HUES6 (cell line): ENCODE results near the gene ANKFN1.

ENCODE experiments used
- H3K27ac ChIP-seq: 2 replicates; pipeline ENCODE4 v1.7.0; 2013; ENCODE audit warnings: low read depth, mild to moderate bottlenecking, low read length, inconsistent platforms
- H3K27me3 ChIP-seq: 2 replicates; pipeline ENCODE4 v1.6.1; 2013; ENCODE audit warnings: low read length; ENCODE audit not compliant: control insufficient read depth, insufficient read depth
- H3K36me3 ChIP-seq: 2 replicates; pipeline ENCODE4 v1.6.1; 2013; ENCODE audit warnings: low read length; ENCODE audit not compliant: control insufficient read depth, insufficient read depth
- H3K4me1 ChIP-seq: 2 replicates; pipeline ENCODE4 v1.6.1; 2013; ENCODE audit warnings: low read length; ENCODE audit not compliant: control insufficient read depth, insufficient read depth
- H3K4me3 ChIP-seq: 2 replicates; pipeline ENCODE4 v1.5.1; 2013; ENCODE audit warnings: low read depth, low read length
- H3K9ac ChIP-seq: one replicate; pipeline ENCODE4 v1.6.1; 2013; ENCODE audit warnings: mild to moderate bottlenecking, low read length
- H3K9me3 ChIP-seq: 2 replicates; pipeline ENCODE4 v1.6.1; 2013; ENCODE audit warnings: low read depth, low read length; ENCODE audit not compliant: control insufficient read depth, insufficient read depth

Gene ANKFN1, protein sequence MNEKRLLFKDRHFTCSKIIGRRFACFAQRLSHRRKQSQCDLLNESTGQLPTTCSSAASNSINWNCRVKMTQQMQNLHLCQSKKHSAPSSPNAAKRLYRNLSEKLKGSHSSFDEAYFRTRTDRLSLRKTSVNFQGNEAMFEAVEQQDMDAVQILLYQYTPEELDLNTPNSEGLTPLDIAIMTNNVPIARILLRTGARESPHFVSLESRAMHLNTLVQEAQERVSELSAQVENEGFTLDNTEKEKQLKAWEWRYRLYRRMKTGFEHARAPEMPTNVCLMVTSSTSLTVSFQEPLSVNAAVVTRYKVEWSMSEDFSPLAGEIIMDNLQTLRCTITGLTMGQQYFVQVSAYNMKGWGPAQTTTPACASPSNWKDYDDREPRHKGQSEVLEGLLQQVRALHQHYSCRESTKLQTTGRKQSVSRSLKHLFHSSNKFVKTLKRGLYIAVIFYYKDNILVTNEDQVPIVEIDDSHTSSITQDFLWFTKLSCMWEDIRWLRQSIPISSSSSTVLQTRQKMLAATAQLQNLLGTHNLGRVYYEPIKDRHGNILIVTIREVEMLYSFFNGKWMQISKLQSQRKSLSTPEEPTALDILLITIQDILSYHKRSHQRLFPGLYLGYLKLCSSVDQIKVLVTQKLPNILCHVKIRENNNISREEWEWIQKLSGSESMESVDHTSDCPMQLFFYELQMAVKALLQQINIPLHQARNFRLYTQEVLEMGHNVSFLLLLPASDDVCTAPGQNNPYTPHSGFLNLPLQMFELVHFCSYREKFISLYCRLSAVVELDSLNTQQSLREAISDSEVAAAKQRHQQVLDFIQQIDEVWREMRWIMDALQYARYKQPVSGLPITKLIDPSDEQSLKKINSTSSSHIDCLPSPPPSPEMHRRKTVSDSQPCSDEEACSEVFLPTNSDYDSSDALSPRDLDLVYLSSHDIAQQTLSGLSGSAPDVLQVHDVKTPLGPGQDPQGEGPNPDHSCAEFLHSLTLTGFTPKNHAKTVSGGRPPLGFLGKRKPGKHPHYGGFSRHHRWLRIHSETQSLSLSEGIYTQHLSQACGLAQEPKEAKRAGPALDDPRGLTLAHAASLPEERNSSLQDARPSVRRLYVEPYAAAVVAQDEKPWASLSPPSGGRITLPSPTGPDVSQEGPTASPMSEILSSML

DNA sequence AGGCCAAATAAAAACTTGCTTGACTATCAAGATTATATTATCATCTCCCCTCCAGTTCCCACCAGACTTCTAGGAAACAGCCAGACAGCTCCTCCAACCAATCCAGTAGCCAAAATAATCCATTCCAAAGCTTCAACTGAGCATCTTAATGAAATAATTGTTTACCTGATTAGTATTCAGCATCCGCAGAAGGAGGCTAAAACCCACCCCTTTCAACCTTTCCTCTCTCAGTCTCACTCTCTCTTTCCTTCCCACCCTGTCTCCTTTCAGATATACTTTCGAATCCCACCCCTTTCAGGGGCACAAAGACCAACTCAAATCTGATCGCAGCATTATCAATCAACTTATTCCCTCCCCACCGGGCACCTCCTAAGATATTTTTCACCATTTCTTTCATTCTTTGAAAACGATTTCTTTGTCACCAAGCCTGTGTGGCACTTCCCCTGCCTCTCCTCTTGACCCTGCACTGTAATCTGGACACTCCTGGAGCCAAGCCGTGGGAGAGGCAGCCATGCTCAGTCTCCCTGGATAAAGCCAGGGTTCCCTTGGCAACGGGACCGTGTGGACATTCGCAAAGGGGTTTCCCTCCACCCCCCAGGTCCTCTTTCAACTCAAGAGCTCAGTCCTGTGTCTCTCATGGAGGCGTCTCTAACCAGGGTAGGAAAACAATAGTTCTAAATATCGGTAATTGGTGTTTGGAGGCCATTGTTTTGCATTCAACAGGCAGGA, at the start of gene ANKFN1:
Gene ANKFN1, plus strand, starts transcription at position 602 of the 729 bp plus-strand sequence. CDS start 59,193 bp downstream, outside the sequence.
- no peaks in the 10 kb centered on the region for H3K27me3 ChIP-seq
- no peaks in the 10 kb centered on the region for H3K36me3 ChIP-seq

DNA sequence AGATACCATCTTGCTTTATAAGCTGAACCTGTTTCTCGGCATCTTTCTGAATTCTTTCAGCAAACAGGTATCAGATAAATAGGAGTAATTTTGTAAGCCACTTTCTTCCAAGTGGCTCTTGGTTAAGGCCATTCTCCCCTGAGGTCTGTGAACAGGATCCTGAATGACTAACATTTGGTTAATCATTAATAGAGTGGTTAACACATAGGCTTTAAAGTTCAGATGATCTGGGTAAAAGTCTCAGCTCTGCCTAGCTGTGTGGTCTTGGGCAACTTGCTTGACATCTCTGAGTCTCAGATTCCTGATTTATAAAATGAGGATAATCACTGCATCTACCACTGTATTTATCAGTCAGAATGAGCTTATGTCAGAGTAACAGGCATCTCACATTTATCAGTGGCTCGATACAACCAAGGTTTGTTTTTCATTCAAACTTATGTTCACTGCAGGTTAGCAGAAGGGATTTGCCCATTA, 44.4 kb upstream of the ANKFN1 start:
- H3K9me3 ChIP-seq = no peaks in the 10 kb centered on the region
- no peaks in the 10 kb centered on the region for H3K4me1 ChIP-seq
- H3K27ac ChIP-seq = no peak overlapping the region
- H3K27me3 ChIP-seq = no peaks in the 10 kb centered on the region
- no peak overlapping the region for H3K4me3 ChIP-seq
- no peaks in the 10 kb centered on the region for H3K36me3 ChIP-seq
- H3K9ac ChIP-seq = no peak overlapping the region

More for the DNA sequence above, at the start of gene ANKFN1:
- Histone ChIP-seq H3K4me1 (peaks cover 8% of the 10 kb centered on the region; the same call in 1 of the 2 replicates), H3K27ac (no peak within 1 kb of the TSS), H3K9me3 (no peaks in the 10 kb centered on the region), H3K9ac (no peak within 1 kb of the TSS), H3K4me3 (no peak within 1 kb of the TSS)

DNA sequence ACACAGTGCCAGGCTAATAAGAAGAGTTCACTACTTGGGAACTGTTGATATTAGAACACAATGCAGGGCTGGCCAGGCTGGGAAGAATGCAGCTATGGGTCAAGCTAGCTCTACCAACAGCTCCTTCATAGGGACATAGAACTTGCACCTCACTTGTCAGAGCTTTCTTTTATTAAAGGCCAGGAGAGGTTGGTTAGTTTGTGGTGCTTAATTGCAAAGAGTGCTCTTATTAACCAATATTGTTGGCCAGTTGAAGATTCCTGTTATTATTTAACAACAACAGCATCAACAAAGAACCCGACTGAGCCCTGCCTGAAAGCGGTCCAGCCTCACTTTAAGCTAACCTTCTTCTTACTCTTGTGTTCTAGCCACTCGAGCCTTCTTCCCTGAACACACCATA, 43.4 kb upstream of the ANKFN1 start:
- Histone ChIP-seq H3K9ac (no peak overlapping the region), H3K27ac (no peak overlapping the region), H3K4me3 (no peak overlapping the region), H3K4me1 (no peaks in the 10 kb centered on the region), H3K27me3 (no peaks in the 10 kb centered on the region), H3K9me3 (no peaks in the 10 kb centered on the region), H3K36me3 (no peaks in the 10 kb centered on the region)

DNA sequence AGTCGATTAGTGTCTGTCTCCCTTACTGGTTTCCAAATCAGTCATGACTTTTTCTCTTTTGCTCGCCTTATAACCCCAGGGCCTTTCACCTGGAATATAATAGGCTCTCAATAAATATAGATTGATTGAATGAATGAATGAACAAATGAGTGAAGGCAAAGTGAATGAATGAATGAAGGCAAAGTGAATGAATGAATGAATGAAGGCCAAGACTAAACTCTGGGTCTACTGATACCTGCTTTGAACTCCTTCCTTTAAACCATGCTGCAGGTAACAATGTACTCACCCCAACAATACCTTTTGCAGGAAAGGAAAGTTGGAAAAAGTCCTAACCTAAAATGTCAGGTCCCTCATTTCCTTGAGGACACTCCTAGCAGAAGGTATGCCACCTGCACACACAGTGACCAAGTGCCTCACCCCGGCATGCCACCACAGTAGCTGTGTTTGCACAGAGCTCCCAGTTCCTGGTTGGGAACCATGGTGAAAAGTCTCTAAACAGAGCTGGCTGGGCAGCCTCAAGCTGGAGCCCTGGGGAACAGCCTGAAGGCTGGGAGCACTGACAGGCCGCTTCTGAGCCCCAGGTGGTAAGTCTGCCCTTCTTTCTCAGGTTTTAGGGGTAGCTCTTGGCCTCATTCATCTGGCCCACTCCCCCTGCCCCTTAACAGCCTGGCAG, 42.7 kb upstream of the ANKFN1 start:
- H3K27ac ChIP-seq = no peak overlapping the region
- H3K9ac ChIP-seq = no peak overlapping the region

DNA sequence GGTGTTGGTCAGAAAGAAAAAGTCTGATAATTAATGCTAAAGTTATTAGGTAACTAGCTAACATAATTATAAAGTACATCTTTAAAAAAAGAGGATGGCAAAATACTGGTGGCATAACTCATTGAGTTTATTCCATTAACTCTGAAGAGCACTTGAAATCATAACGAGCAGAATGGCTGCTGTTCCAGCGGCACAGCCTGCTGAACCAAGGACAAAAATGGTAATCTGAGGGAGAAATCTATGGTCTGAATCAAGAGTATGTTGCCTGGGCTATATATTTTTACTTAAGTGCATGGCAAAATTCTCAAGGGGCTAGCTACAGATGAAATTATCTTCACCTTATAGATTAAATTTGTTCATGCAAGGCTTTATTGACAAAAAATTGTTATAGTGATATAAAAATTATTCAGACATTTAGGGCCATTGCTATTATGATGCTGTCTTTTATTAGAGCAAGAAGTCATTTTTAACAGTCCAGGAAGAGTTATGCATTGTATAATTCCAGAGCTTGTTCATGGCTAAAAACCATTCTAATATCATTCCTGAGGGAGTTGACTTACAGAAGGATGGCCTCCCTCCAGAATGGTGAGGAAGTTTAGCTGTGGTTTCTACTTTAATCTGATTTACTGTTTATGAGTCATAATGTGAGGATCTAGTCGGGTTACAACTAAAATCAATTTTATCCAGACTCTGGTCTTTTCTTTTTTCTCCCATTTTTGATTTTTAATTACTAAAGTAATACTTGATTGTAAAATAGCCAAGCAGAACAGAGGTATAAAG, 41.4 kb upstream of the ANKFN1 start:
- Histone ChIP-seq H3K27me3 (no peaks in the 10 kb centered on the region), H3K36me3 (no peaks in the 10 kb centered on the region), H3K4me3 (no peak overlapping the region), H3K9me3 (no peaks in the 10 kb centered on the region), H3K27ac (no peak overlapping the region), H3K4me1 (no peaks in the 10 kb centered on the region), H3K9ac (no peak overlapping the region)

More for the DNA sequence above, 42.7 kb upstream of the ANKFN1 start:
- Histone ChIP-seq H3K27me3 (no peaks in the 10 kb centered on the region), H3K9me3 (no peaks in the 10 kb centered on the region), H3K4me1 (no peaks in the 10 kb centered on the region), H3K36me3 (no peaks in the 10 kb centered on the region), H3K4me3 (no peak overlapping the region)

DNA sequence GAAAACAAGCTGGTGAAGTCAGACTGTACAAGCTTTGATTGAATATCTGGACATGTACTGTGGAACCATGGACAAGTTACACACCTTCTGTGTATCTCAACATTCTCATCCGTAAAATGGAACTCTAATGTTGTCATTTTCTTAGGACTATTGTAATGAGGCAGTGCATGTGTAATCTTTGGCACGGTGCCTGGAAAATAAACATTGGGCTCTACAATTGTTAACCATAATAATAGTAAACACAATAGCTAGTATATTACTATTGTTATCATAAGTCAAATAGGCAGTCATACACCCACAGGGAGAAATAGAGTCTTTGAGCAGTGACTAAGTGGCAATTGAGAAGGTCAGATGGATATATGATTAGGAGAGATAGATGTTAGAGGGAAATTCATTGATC, 39.8 kb upstream of the ANKFN1 start:
- H3K27ac ChIP-seq = no peak overlapping the region
- H3K27me3 ChIP-seq = no peaks in the 10 kb centered on the region
- no peaks in the 10 kb centered on the region for H3K36me3 ChIP-seq
- H3K4me1 ChIP-seq = no peaks in the 10 kb centered on the region
- H3K9ac ChIP-seq = no peak overlapping the region
- H3K4me3 ChIP-seq = no peak overlapping the region
- no peaks in the 10 kb centered on the region for H3K9me3 ChIP-seq

DNA sequence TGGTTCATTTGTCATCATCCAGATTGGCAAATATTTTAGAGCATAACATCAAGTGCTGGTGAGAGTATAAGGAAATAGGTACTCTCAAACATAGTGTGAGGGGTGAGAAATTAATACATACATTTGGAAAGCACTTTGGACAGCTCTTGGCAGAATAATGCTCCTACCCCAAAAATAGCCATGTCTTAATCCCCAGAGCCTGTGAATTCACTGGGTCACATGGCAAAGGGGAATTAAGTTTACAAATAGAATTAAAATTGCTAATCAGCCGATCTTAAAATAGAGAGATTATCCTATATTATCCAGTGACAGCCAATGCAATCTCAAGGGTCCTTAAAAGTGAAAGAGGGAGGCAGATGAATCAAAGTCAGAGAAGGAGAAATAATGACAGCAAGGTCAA, 38.8 kb upstream of the ANKFN1 start:
- no peak overlapping the region for H3K9ac ChIP-seq
- H3K27me3 ChIP-seq = no peaks in the 10 kb centered on the region
- no peak overlapping the region for H3K27ac ChIP-seq
- no peaks in the 10 kb centered on the region for H3K36me3 ChIP-seq
- H3K9me3 ChIP-seq = no peaks in the 10 kb centered on the region
- no peak overlapping the region for H3K4me3 ChIP-seq
- no peaks in the 10 kb centered on the region for H3K4me1 ChIP-seq

DNA sequence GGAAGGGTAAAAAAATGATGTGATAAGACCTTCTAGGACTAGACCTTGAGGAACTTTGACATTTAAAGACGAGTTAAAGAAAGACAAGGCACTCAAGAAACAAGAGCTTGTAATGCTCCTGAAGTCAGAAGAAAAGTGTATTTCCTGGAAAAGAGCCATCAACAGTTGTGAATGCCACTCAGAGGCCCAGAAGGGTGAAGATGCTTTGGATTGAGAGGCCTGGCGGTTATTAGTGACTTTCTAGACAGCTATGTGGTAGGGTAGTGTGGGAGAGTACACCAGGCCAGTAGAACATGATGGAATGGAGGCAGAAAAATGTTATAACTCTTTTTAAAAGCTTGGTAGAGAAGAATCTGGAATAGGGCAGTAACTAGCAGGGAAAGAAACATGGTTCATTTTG, 34.1 kb upstream of the ANKFN1 start:
- Histone ChIP-seq H3K4me1 (no peaks in the 10 kb centered on the region), H3K4me3 (no peak overlapping the region), H3K27me3 (no peaks in the 10 kb centered on the region)

DNA sequence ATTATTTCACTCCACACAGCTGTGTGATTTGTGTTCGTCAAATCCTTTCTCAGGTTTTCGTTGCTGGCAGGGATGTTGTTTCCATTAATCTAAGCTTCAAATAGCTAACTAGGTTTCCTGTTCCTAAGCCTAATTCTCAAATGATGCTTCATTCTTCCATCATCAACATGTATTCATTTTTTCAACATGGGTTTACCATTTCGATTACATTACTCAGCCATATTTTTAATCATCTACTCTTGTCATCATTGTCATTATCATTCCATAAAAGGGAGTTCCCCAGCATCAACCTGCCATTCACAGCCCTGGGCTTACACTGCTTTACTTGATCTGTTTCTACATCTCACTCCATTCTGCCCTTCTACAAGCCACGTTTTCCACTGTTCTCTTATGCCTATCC, 33.3 kb upstream of the ANKFN1 start:
- no peaks in the 10 kb centered on the region for H3K27me3 ChIP-seq
- no peaks in the 10 kb centered on the region for H3K36me3 ChIP-seq
- H3K4me1 ChIP-seq = no peaks in the 10 kb centered on the region
- H3K9me3 ChIP-seq = no peaks in the 10 kb centered on the region
- no peak overlapping the region for H3K4me3 ChIP-seq
- no peak overlapping the region for H3K27ac ChIP-seq
- H3K9ac ChIP-seq = no peak overlapping the region

More for the DNA sequence above, 34.1 kb upstream of the ANKFN1 start:
- Histone ChIP-seq H3K9ac (no peak overlapping the region), H3K36me3 (no peaks in the 10 kb centered on the region), H3K9me3 (no peaks in the 10 kb centered on the region), H3K27ac (no peak overlapping the region)
